GM19324 (cell line): ENCODE results near the gene CASP1.

Source experiments
- ATAC-seq: cut with Tn5 transposase; IDR thresholded peaks from one replicate; pipeline ENCODE4 v1.9.1; 2021; ENCODE audit warnings: mild to moderate bottlenecking, moderate library complexity; ENCODE audit not compliant: unreplicated experiment, low FRiP score

Gene CASP1

DNA sequence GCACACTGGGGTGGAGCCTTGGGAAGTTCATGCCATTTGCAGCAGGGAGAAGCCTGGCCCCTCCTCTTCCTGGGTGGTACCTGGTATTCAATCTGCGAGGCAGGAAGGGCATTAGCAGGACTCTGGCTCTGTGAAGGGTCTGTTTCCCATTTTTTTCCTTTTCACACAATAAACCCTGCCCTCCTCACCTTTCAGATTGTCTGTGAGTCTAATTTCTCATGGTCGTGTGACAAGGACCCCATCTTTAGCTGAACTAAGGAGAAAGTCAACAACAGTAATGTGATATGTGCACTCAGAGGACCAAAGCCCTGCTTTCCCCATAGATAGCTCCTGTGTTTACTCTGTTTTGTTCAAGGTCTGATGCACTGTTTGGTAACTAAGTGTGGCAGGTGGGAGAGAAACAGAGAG lies 39.9 kb downstream of the CASP1 start:
- no peak for ATAC-seq

DNA sequence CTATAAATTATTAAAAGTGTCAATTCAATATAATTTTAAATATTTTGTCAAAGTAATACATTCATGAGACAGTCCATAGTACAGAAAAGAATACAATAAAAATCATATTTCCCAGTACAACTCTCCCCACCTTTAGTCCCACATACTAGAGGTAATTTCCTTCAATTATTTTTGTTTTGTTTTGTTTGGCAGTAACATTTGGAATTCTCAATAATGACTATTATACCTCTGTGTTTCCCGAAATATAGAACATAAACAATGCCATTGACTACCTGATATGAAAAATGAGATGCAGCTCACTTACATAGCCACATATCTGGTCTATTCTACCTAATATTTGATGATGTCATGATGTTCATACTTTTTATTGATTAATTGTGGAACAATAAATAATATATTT lies 42.2 kb downstream of the CASP1 start:
- no peak for ATAC-seq

DNA sequence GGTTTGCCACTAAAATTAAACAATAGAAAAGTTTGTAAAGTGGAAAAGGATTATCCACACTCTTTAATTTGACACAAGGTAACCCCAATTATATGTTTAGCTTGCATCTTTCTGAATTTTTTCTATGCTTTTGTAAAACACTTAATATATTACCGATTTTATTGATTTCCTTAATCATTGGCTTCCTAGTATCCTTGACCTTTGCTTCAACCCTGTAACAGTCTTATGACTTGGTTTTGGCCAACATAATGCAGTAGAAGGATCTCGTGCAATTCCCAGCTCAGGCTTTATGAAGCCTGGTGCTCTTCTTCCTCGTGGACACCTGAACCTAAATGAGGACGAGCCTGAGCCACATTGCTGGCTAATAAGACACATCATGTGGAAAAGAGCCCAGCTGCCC lies 43.0 kb downstream of the CASP1 start:
- no peak for ATAC-seq

DNA sequence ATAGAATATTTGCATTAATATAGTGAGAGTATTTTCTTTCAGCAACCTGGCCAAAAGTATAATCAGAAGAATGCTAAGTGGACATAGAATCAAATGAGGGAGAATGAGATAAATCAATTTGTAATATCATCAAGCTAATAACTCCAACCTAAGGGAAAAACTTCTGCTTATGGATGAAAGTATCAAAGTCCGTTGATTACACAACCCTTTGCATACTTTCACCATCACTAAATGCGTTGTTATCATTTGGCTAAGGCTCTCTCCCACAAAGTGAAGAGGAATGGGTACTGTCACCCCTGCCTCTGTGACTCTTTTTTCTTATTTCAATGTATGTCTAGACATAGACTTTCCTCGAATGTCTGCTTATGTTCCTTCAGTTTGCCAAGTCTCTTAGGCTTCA lies 50.1 kb downstream of the CASP1 start:
- no peak for ATAC-seq

DNA sequence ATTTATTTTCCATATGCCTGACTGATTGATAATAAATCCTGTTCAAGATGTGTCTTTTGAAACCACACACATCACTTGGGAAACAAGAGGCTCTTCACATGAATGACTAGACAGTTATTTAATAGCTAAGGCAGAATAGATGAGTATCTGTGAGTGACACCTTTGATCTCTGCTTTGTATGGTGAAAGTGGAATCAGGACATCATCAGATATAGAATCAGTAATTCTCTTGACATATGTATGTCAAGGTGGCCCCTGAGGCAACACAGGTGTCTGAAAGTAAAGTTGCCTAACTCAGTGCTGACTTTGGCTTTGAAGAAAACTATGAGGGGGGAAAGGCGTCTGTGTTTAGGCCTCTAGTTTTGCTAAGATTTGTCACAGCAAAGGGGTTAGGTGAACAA lies 55.1 kb downstream of the CASP1 start:
- ATAC-seq, result no peak
